ENCODE data around the gene CSNK2A2.

CSNK2A2 gene

GRCh38 chr16:58137581-58137980 lies 60.3 kb downstream of the CSNK2A2 start:
- no peak for DNase-seq

GRCh38 chr16:58129097-58129936 lies 68.6 kb downstream of the CSNK2A2 start, which contains the start of gene CFAP20:
Gene CFAP20, minus strand, starts transcription at chr16:58129381. Its CDS starts 266 bp downstream, at chr16:58129115.
- peak; percentile 97 for DNase-seq

DNA sequence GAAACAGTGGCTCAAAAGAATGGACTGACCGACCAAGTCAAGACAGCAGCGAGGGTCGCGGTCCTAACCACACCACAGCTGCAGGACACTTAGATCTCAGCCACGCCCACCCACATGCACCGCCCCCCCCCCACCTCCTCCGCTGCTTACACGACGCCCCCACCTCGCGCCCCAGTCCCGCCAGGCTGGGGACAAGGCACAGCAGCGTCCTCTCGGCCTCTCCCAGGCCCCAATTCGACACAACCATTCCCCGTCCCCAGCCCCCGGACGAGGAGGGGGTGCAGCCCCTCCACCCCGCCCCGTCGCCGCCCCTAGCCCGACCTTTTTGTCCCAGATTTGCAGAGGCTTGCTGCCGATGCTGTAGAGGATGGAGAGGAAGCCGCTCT lies 69.2 kb downstream of the CSNK2A2 start:
- DNase-seq: no peak

DNA sequence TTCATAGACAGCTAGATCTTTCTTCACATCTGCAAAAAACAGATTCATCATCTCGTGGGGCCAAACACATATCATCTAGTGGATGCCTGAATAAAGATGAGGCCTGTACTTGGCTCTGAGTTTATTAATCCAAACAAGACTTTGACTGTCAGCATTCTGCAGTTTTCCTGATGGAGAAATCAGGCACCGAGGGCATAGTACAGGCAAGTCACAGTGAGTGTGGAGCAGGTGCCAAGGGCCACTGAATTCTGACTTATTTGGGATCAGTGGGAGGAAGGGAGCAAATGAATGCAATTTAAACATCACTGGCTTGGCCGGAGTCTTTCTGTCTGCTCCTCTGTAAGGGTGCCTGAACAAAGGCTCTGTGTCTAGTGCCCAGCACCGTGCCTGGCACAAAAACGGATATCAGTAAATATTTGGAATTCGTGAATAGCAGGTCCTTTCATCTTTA lies 69.7 kb downstream of the CSNK2A2 start:
- DNase-seq: no peak

DNA sequence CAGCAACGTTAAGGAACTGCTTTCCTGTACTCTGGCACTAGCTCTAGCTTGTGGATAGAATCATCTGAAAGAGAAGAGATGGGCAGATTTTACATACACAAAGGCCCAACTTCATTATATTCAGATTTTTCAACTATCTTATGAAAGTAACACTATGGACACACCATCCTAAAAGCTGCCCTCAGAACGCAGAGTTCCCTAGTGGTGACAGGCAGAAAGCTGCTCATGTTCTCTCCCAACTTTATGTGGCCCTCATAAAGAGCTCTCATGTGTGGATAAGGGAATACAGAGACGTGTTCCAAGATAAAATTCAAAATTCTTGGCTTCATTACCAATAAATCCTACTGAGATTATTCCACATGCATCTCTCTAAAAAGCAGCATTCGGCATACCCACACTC lies 70.3 kb downstream of the CSNK2A2 start:
- DNase-seq: no peak

GRCh38 chr16:58127033-58127556 lies 70.8 kb downstream of the CSNK2A2 start:
- DNase-seq: peak; percentile 50 to 77

- DNase-seq: no peak
Observed at GRCh38 chr16:58126451-58126961, 71.4 kb downstream of the CSNK2A2 start.

- DNase-seq: no peak
Observed at GRCh38 chr16:58125781-58126335, 72.0 kb downstream of the CSNK2A2 start.

DNA sequence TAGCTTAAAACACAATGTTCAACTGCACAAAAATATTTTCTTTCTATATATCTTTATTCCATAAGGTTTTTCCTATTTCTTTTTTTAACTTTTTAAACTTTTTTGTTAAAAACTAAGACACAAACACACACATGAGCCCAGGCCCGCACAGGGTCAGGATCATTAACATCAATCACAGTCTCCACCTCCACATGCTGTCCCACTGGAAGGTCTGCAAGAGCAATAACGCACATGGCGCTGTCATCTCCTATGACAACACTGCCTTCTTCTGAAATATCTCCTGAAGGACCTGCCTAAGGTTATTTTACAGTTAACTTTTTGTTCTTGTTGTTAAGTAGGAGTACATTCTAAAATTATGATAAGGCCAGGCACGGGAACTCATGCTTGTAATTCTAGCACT lies 72.9 kb downstream of the CSNK2A2 start:
- no peak for DNase-seq

DNA sequence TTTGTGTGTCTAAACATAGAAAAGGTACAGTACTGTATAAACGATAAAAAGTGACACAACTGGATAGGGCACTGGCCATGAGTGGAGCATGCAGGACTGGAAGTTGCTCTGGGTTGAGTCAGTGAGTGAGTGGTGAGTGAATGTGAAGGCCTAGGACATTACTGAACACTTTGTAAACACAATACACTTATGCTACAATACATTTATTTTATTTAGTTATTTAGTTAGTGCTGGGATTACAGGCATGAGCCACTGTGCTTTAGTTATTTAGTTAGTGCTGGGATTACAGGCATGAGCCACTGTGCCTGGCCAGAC lies 73.3 kb downstream of the CSNK2A2 start:
- no peak for DNase-seq

DNA sequence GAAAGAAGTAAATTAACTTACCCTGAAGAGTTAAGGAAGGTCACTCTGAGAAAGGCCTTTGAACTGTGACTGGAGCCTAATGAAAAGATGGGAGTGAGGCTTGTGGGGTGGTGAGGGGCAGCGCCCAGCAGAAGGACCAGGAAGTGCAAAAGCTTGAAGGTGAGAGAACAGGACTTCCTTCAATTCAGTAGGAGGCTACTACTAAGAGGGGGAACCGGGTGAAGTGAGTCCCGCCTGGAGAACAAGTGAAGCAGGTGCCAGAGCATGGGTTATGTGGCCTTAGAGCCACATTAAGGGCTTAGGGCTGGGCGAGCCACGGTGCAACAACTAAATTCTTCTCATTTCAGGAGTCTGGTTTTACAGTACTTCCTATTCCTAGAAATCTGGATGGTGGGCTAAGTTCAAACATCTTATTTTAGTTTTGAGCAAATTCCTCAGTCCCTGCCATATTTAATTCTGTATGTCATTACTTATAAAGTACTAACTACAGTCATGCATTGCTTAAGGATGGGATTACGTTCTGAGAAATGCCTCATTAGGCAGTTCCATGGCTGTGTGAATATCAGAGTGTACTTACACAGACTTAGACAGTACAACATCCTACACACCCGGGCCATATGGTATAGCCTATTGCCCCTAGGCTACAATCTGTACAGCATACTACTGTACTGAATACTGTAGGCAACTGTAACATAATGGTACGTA lies 73.9 kb downstream of the CSNK2A2 start:
- no peak for DNase-seq

DNA sequence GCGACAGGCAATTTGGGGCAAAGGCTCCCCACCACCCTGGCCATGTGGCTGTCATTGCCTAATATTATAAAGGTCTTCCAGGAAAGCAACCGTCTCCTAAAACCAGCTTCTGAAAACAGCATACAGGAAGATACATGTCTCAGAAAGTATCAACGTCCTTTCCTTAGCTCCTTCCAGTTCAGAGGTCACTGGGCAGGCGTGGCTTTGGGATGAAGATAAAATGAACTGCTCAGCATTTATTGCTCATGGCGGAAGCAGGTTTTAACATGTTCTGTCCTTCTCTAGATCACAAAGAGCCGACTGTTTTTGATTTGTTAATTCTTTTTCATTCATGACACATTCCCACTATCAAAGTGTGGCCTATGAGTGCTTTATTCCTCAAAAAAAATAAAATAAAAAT lies 76.8 kb downstream of the CSNK2A2 start:
- no peak for DNase-seq

GRCh38 chr16:58120234-58120633 lies 77.7 kb downstream of the CSNK2A2 start:
- no peak for DNase-seq

DNA sequence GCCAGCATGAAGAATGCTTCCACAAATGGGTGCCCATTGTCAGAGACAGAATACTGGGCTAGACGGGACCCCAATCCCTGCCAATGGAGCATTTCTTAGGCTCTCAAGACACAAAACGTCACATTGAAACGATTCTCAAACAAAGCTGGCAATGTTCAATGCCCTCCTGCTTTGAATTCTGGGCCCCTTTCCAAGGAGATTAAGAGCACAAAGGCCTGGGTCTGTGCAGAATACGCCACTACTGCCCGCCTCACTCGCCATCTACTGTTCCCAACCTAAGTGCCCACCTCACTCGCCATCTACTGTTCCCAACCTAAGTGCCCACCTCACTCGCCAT lies 78.4 kb downstream of the CSNK2A2 start:
- no peak for DNase-seq

DNA sequence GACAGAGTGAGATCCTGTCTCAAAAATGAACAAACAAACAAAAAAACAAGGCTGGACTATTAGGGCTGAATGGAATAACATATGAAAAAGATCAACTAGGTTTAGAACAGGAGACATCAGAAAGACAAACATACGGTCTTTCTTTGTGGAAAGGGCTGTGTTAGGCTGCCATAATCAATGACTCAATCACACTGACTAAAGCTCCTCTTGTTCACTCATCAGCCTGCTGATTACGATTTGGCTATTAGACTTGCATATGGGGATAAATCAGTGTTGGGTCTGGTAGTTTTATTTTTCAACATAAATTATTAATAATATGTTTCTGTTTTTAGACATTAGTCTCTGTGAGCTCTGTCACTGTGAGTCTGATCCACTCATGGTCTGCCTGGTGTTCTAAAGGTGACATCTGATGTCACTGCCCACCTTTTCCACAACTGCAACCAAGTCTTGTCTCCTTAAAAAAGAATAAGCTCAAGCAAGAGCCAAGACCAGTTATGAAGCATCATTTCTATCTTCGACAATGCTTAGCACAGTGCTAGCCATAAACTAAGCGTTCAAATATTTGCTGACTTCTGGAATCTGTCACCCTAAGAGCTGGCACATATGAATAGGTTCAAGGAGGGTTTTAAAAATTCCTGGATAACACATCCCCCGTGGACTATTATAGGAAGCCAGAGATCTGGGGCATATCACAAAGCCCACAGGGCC lies 79.0 kb downstream of the CSNK2A2 start:
- DNase-seq: no peak

DNA sequence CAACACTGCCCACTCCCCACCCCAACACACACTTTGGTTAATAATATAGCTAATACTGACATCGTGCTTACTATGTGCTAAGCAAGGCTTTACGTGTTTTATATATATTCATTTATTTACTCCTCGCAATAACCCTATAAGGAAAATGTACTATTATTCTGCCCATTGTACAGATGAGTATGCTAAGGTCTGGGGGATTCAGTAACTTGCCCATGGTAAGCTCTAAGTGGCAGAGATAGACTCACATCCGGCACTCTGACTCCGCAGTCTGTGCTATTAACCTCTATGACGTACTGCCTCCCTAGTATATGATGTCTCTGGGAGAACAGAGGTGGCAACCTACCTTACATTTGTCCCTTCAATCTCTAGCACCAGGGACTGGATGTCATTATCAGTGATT lies 81.4 kb downstream of the CSNK2A2 start:
- DNase-seq: no peak

DNA sequence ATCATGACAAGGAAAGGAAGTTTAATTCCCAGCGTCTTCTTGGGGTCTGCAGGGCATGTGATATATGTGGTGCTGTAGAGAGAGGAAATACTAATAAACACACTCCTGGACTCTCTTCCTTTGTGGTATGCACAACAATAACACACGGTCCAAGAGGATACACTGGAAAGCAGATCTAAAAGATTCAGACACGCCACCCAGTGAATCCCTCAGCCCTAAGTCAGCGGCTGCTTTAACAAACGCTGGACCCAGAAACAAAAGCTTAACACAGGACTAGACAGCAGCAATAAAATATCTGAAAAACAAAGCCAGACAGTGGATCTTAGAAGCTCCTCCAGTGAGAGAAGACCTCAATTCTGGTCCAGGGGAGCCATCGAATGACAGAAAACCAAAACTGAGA lies 81.8 kb downstream of the CSNK2A2 start:
- DNase-seq: no peak

- no peak for DNase-seq
Observed at GRCh38 chr16:58114827-58115825, 82.8 kb downstream of the CSNK2A2 start.

- DNase-seq: no peak
Observed at GRCh38 chr16:58111302-58111627, 86.6 kb downstream of the CSNK2A2 start.

- DNase-seq: no peak
Observed at GRCh38 chr16:58110571-58111301, 87.2 kb downstream of the CSNK2A2 start.

GRCh38 chr16:58109881-58110280 lies 88.0 kb downstream of the CSNK2A2 start:
- DNase-seq: no peak
